HEK293T (cell line): Measurements from ENCODE around the gene HHAT.

Experiments
- CTCF ChIA-PET: fragments of 350-600 bp; formaldehyde crosslinking; extraction: SDS; loops from one replicate; lab custom pipeline; 2021; ENCODE audit warnings: antibody characterized with exemption, inconsistent platforms; lab: Yijun Ruan, JAX
- POLR2A ChIA-PET: fragments of 350-600 bp; formaldehyde crosslinking; extraction: SDS; loops from one replicate; lab custom pipeline; 2020; ENCODE audit warnings: antibody characterized with exemption, inconsistent platforms; lab: Yijun Ruan, JAX
- DNase-seq: peaks from one replicate; pipeline ENCODE4 v3.0.0; 2012; ENCODE audit warnings: mixed read lengths; ENCODE audit errors: extremely low spot score
- ARNT ChIP-seq: fragments of 450-650 bp; IDR thresholded peaks from 2 replicates; pipeline ENCODE4 v1.6.1; 2017; ENCODE audit warnings: mild to moderate bottlenecking
- BHLHE40 ChIP-seq: fragments of 450-650 bp; IDR thresholded peaks from 2 replicates; pipeline ENCODE4 v1.6.1; 2016; ENCODE audit warnings: mild to moderate bottlenecking, moderate library complexity, borderline replicate concordance
- CTBP1 ChIP-seq: fragments of 450-650 bp; IDR thresholded peaks from 2 replicates; pipeline ENCODE4 v1.6.1; 2016; ENCODE audit warnings: borderline replicate concordance
- ELF4 ChIP-seq: fragments of 450-650 bp; IDR thresholded peaks from 2 replicates; pipeline ENCODE4 v1.6.1; 2017; ENCODE audit warnings: antibody characterized with exemption
- FOXA1 ChIP-seq: fragments of 450-650 bp; IDR thresholded peaks from 2 replicates; pipeline ENCODE4 v1.6.1; 2016; ENCODE audit warnings: mild to moderate bottlenecking
- FOXK2 ChIP-seq: fragments of 450-650 bp; IDR thresholded peaks from 2 replicates; pipeline ENCODE4 v1.6.1; 2016; ENCODE audit warnings: mild to moderate bottlenecking
- FOXM1 ChIP-seq: fragments of 450-650 bp; IDR thresholded peaks from 2 replicates; pipeline ENCODE4 v1.6.1; 2017; ENCODE audit warnings: mild to moderate bottlenecking, borderline replicate concordance
- HDGF ChIP-seq: fragments of 450-650 bp; IDR thresholded peaks from 2 replicates; pipeline ENCODE4 v1.6.1; 2017; ENCODE audit warnings: antibody characterized with exemption, borderline replicate concordance
- L3MBTL2 ChIP-seq: fragments of 450-650 bp; conservative IDR thresholded peaks from 2 replicates; pipeline ENCODE4 v1.6.1; 2016; ENCODE audit warnings: mild to moderate bottlenecking
- LEF1 ChIP-seq: fragments of 450-650 bp; IDR thresholded peaks from 2 replicates; pipeline ENCODE4 v1.6.1; 2017; ENCODE audit warnings: mild to moderate bottlenecking, borderline replicate concordance
- NFRKB ChIP-seq: fragments of 450-650 bp; IDR thresholded peaks from 2 replicates; pipeline ENCODE4 v1.6.1; 2016; ENCODE audit warnings: mild to moderate bottlenecking, moderate library complexity
- PKNOX1 ChIP-seq: fragments of 450-650 bp; IDR thresholded peaks from 2 replicates; pipeline ENCODE4 v1.6.1; 2016
- SP1 ChIP-seq: fragments of 450-650 bp; IDR thresholded peaks from 2 replicates; pipeline ENCODE4 v1.6.1; 2017
- SUZ12 ChIP-seq: fragments of 450-650 bp; IDR thresholded peaks from 2 replicates; pipeline ENCODE4 v1.6.1; 2016; ENCODE audit warnings: mild to moderate bottlenecking
- TARDBP ChIP-seq: fragments of 450-650 bp; IDR thresholded peaks from 2 replicates; pipeline ENCODE4 v1.6.1; 2016
- ZNF384 ChIP-seq: fragments of 450-650 bp; IDR thresholded peaks from 2 replicates; pipeline ENCODE4 v1.6.1; 2016

HHAT gene

GRCh38 chr1:210525716-210526454 lies 197.2 kb downstream of the HHAT start:
- POLR2A ChIA-PET = no interaction called here

GRCh38 chr1:210527091-210527490 lies 198.4 kb downstream of the HHAT start:
- DNase-seq = no peak
- no peak for TF ChIP-seq BHLHE40
- CTCF ChIA-PET = no interaction called here
- POLR2A ChIA-PET = no interaction called here

More at GRCh38 chr1:210525716-210526454, 197.2 kb downstream of the HHAT start:
- TF ChIP-seq NFRKB (no peak), BHLHE40 (no peak), LEF1 (no peak), PKNOX1 (no peak)
- DNase-seq = no peak
- CTCF ChIA-PET = no interaction called here

DNA sequence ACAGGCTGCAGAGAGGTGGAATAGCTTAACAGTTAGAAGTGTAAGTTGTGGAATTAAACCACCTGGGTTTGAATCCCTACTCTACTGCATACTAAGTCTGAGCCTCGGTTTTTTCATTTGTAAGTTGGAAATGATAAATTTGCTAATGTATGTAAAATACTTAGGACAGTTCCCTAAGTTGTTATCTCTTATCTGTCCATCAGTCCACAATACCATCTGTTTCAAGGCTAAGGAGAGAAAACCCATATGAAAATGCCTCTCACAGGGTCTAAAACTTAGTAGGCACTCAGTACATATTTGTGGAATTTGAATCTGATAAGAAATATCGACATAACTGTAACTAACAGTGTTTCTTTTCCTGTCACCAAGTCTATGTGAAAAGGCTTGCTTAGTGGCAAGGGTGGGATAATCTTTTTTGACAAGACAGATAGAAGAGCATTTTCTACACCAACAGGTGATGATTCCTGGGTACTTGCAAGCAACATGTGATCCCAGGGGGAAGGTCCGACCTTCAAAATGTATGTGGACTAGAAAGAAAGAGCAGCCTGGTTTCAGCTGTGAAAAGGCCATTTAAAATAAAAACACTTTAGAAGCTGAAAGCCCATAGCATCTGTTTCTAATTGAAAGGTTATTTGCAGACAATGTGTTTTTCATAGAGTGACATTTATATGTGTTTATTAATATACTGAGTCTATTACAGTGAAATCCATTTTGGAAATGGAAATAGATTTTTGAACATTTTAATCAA lies 202.9 kb downstream of the HHAT start:
- TF ChIP-seq L3MBTL2 (no peak), BHLHE40 (no peak), LEF1 (no peak), FOXM1 (no peak), SUZ12 (no peak), TARDBP (no peak), ZNF384 (no peak), FOXA1 (no peak), HDGF (no peak), NFRKB (no peak), ELF4 (no peak), PKNOX1 (no peak), SP1 (no peak), ARNT (no peak), CTBP1 (no peak)
- POLR2A ChIA-PET = no interaction called here
- CTCF ChIA-PET = no interaction called here
- no peak for DNase-seq

- ChIA-PET CTCF (no interaction called here), POLR2A (no interaction called here)
- TF ChIP-seq BHLHE40 = no peak
- no peak for TF ChIP-seq FOXK2
- no peak for TF ChIP-seq PKNOX1
- TF ChIP-seq CTBP1 = no peak
- no peak for TF ChIP-seq ZNF384
- TF ChIP-seq FOXA1 = no peak
- TF ChIP-seq SP1 = no peak
- DNase-seq = no peak
Observed at GRCh38 chr1:210532223-210532598, 203.5 kb downstream of the HHAT start.

- DNase-seq = no peak
- ChIA-PET POLR2A (no interaction called here), CTCF (no interaction called here)
- TF ChIP-seq BHLHE40 (no peak), LEF1 (no peak), SP1 (no peak), HDGF (no peak), ELF4 (no peak), CTBP1 (no peak), PKNOX1 (no peak), SUZ12 (no peak), TARDBP (no peak), FOXM1 (no peak)
Observed at GRCh38 chr1:210535761-210536160, 207.1 kb downstream of the HHAT start.

DNA sequence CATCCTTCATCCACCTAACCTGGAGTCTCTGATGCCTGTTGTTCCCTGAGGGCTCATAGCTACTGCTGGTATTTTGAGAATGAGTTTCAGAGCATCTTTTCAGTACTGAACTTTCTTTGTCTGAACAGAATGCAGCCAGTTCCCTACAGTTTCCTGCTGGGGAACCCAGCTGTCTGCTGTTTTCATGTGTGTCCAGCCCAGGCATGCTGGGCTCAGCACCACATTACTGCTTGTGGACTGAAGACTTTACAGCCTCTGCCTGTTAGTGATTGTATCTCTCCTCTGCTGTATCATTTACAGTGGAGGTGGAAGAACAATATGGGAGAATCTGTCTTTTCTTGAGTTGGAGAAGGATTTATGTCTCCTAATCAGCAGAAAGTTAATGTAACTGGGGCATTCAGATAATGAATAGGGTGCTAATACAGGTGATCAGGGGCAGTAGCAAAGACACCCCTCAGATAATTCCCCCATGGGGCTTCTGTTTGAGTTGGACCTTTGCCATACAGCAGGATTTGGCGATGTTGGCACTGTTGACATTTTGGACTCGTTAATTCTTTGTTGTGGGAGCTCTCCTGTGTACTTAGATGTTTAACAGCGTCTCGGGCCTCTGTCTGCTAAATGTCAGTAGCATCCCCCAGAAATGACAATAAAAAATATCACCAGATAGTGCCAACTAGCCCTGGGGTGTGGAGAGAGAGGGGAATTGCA lies 207.7 kb downstream of the HHAT start:
- CTCF ChIA-PET = no interaction called here
- POLR2A ChIA-PET = no interaction called here
- DNase-seq = no peak
- TF ChIP-seq ZNF384 (no peak), LEF1 (no peak), PKNOX1 (no peak), SP1 (no peak), ARNT (no peak), TARDBP (no peak), BHLHE40 (no peak), FOXM1 (no peak)
